Fibroblast of lung (primary cell): Measurements from ENCODE around the gene DDX27. TPM values are rescaled to one million over a fixed set of nuclear protein-coding genes. Genes with fewer than 3 reads are reported as not detected.

Experiments used
- DNase-seq, 2 donors: peaks; one replicate each; pipeline versions ENCODE4 v3.0.0 to v3.0.0-alpha.2; 2010; ENCODE audit warnings: low read depth in 2 of 2
- H2AFZ ChIP-seq: 2 replicates; pipeline ENCODE4 v1.5.1; 2012; ENCODE audit warnings: low read length, control low read depth, inconsistent platforms
- H3K27ac ChIP-seq: 2 replicates; pipeline ENCODE4 v1.5.1; 2011; ENCODE audit warnings: low read length, control low read depth; ENCODE audit not compliant: insufficient read depth
- H3K27me3 ChIP-seq: 2 replicates; pipeline ENCODE4 v1.5.1; 2011; ENCODE audit warnings: mild to moderate bottlenecking, low read length; ENCODE audit not compliant: control insufficient read depth, insufficient read depth
- H3K36me3 ChIP-seq: 2 replicates; pipeline ENCODE4 v1.5.1; 2011; ENCODE audit warnings: low read length; ENCODE audit not compliant: control insufficient read depth, insufficient read depth
- H3K4me1 ChIP-seq: 2 replicates; pipeline ENCODE4 v1.5.1; 2011; ENCODE audit warnings: low read length; ENCODE audit not compliant: control insufficient read depth, insufficient read depth; ENCODE audit errors: extremely low read depth
- H3K4me2 ChIP-seq: 2 replicates; pipeline ENCODE4 v1.5.1; 2011; ENCODE audit warnings: low read length, control low read depth; ENCODE audit not compliant: insufficient read depth; ENCODE audit errors: extremely low read depth
- H3K4me3 ChIP-seq, 4 experiments: fragments of 200-600 bp in 1 of 4; sonication (generic) in 1 of 4; replicated peaks in 1 of 4; 2 replicates each; pipeline ENCODE4 v1.5.1; 2011 to 2016; ENCODE audit warnings: low read length in 4 of 4, low read depth in 3 of 4, mild to moderate bottlenecking in 3 of 4, control low read depth in 2 of 4, inconsistent platforms in 1 of 4, mixed read lengths in 1 of 4; ENCODE audit not compliant: insufficient read depth in 1 of 4; ENCODE audit errors: control extremely low read depth in 1 of 4
- H3K79me2 ChIP-seq: 2 replicates; pipeline ENCODE4 v1.5.1; 2012; ENCODE audit warnings: mild to moderate bottlenecking, low read length, inconsistent platforms; ENCODE audit not compliant: control insufficient read depth, insufficient read depth
- H3K9ac ChIP-seq: 2 replicates; pipeline ENCODE4 v1.5.1; 2011; ENCODE audit warnings: mild to moderate bottlenecking, low read length, control low read depth; ENCODE audit not compliant: insufficient read depth
- H3K9me3 ChIP-seq: 2 replicates; pipeline ENCODE4 v1.5.1; 2012; ENCODE audit warnings: low read depth, low read length; ENCODE audit not compliant: control insufficient read depth, insufficient read depth
- H4K20me1 ChIP-seq: 2 replicates; pipeline ENCODE4 v1.5.1; 2011; ENCODE audit warnings: low read length; ENCODE audit not compliant: control insufficient read depth, insufficient read depth; ENCODE audit errors: extremely low read depth
- CTCF ChIP-seq, 2 donors: IDR thresholded peaks in 1 of 2; conservative IDR thresholded peaks in 1 of 2; 1 replicate in 1 of 2; 2 replicates in 1 of 2; pipeline ENCODE4 v1.5.1; 2011 to 2012; ENCODE audit warnings: low read length in 2 of 2, control low read depth in 1 of 2, inconsistent platforms in 1 of 2, low read depth in 1 of 2, mild to moderate bottlenecking in 1 of 2
- polyA plus RNA-seq, 2 donors: library from polyadenylated mRNA; depleted of rRNA in 1 of 2; stranded (reverse) in 1 of 2; unstranded in 1 of 2; fragments of >200 nt; gene quantifications; 2 replicates each; pipeline ENCODE4 v1.2.1, GENCODE V29; 2011 to 2012; ENCODE audit warnings: missing spikeins in 1 of 2
- total RNA-seq: library from RNA; depleted of rRNA; stranded (reverse); fragments of >200 nt; gene quantifications from 2 replicates; pipeline ENCODE4 v1.2.1, GENCODE V29; 2014

The DDX27 gene
- total and polyA plus RNA-seq, 2 donors (not counting 1 experiment from before 2014, with no cell fraction given) = 24.7 to 32.5 TPM

GRCh38 chr20:49292010-49292409, 72.8 kb downstream of the DDX27 start:
- Histone ChIP-seq H3K4me1 (peaks cover 6% of the 10 kb centered on the region), H3K4me3 (no peak overlapping the region), H2AFZ (no peak overlapping the region), H3K79me2 (peaks cover 9% of the 10 kb centered on the region), H3K9me3 (no peaks in the 10 kb centered on the region), H3K27ac (no peak overlapping the region), H3K36me3 (peaks cover 15% of the 10 kb centered on the region), H4K20me1 (peaks cover 4% of the 10 kb centered on the region), H3K27me3 (no peaks in the 10 kb centered on the region), H3K9ac (no peak overlapping the region), H3K4me2 (no peak overlapping the region)
- no peak for DNase-seq
- TF ChIP-seq CTCF (conservative IDR thresholded peaks at IDR 0.05 in 1 of 2, IDR thresholded peaks at IDR 0.05 in 1 of 2; ENCODE audit: low read depth in 1 of 2, low read length in 2 of 2) = no peak

- Histone ChIP-seq H3K36me3 (peaks cover 12% of the 10 kb centered on the region), H3K27ac (no peak overlapping the region), H3K4me2 (no peak overlapping the region), H3K27me3 (no peaks in the 10 kb centered on the region), H3K4me1 (peaks cover 2% of the 10 kb centered on the region), H3K4me3 (no peak overlapping the region), H3K79me2 (peaks cover 6% of the 10 kb centered on the region), H3K9ac (no peak overlapping the region), H2AFZ (no peak overlapping the region), H3K9me3 (no peaks in the 10 kb centered on the region), H4K20me1 (peaks cover 1% of the 10 kb centered on the region)
- no peak for DNase-seq
- no peak for TF ChIP-seq CTCF (conservative IDR thresholded peaks at IDR 0.05 in 1 of 2, IDR thresholded peaks at IDR 0.05 in 1 of 2; ENCODE audit: low read depth in 1 of 2, low read length in 2 of 2)
Measured at GRCh38 chr20:49293122-49293521, 73.9 kb downstream of the DDX27 start.

Other genes with a start within 250 kb of the DDX27 start
- 46.5 and 52.5 TPM in 2 replicates for gene CSE1L, start 173.1 kb upstream of the DDX27 start, total RNA-seq
- 44.8 and 85.7 TPM in 2 replicates for gene CSE1L, start 173.1 kb upstream of the DDX27 start, polyA plus RNA-seq
- 36.7 and 48.1 TPM in 2 replicates for gene STAU1, start 31.1 kb upstream of the DDX27 start, total RNA-seq
- 77.2 and 79.8 TPM in 2 replicates for gene STAU1, start 31.1 kb upstream of the DDX27 start, polyA plus RNA-seq
- gene ZNFX1, start 58.6 kb downstream of the DDX27 start, total RNA-seq = 29.5 and 46.2 TPM in 2 replicates
- 13.7 and 13.9 TPM in 2 replicates for gene ZNFX1, start 58.6 kb downstream of the DDX27 start, polyA plus RNA-seq